Activated CD8-positive, alpha-beta T cell treated with anti-CD3 and anti-CD28 coated beads for 36 hours (primary cell): ENCODE data around the gene CD247. TPM values are rescaled to one million over a fixed set of nuclear protein-coding genes. Genes with fewer than 3 reads are reported as not detected.
A peak's percentile ranks its signal among the peaks of the same experiment; 100 is the strongest.

Experiments used
- ATAC-seq: fragments of 200-7000 bp; cut with Tn5 transposase; one replicate; pipeline ENCODE4 v1.10.0; 2021; ENCODE audit warnings: mild to moderate bottlenecking, moderate library complexity
- CTCF ChIA-PET: fragments of 350-600 bp; sonication (Branson Sonifier 250); formaldehyde crosslinking; loops from one replicate; lab custom pipeline; 2021; ENCODE audit warnings: antibody characterized with exemption; lab: Charles Lee
- POLR2A ChIA-PET: fragments of 350-600 bp; sonication (Branson Sonifier 250); formaldehyde crosslinking; loops from one replicate; lab custom pipeline; 2021; ENCODE audit warnings: antibody characterized with exemption; lab: Charles Lee
- DNase-seq: peaks from one replicate; pipeline ENCODE4 v3.0.0-alpha.2; 2020
- H3K27ac Mint-ChIP-seq: one replicate; pipeline ENCODE4 v1.8.0; 2021; ENCODE audit warnings: mild to moderate bottlenecking, mixed read lengths
- H3K27me3 Mint-ChIP-seq: one replicate; pipeline ENCODE4 v1.8.0; 2021; ENCODE audit warnings: mixed read lengths
- H3K36me3 Mint-ChIP-seq: one replicate; pipeline ENCODE4 v1.8.0; 2021; ENCODE audit warnings: low read depth, mixed read lengths
- H3K4me1 Mint-ChIP-seq: one replicate; pipeline ENCODE4 v1.8.0; 2021; ENCODE audit warnings: low read depth, mixed read lengths
- H3K4me3 Mint-ChIP-seq: one replicate; pipeline ENCODE4 v1.8.0; 2021; ENCODE audit warnings: mild to moderate bottlenecking, moderate library complexity, mixed read lengths
- H3K9me3 Mint-ChIP-seq: one replicate; pipeline ENCODE4 v1.8.0; 2021; ENCODE audit warnings: mixed read lengths
- intact Hi-C: fragments of 100-400 bp; cut with micrococcal nuclease; formaldehyde crosslinking; loops from one replicate; pipeline ENCODE4 v1.10.0; 2022
- total RNA-seq, 2 experiments: library from RNA; stranded (reverse); gene quantifications; one replicate each; pipeline ENCODE4 v1.2.3, GENCODE V29; 2021
- TF ChIP-seq, protein P1 (sequence below): fragments of 200-600 bp; IDR thresholded peaks from one replicate; pipeline ENCODE4 v1.8.0; 2022; ENCODE audit warnings: antibody characterized with exemption, mild to moderate bottlenecking

The CD247 gene
- total RNA-seq, 2 experiments from 2014 or later = 224 to 229 TPM

- ChIA-PET POLR2A (interaction anchor here (0.8 to 7.6 kb wide), 14 partner anchors 8 to 77 kb away, joined by 3 to 148 read pairs (median 14); no protein-coding TSS in a partner anchor), CTCF (interaction anchor here (0.9 to 8.4 kb wide), 10 partner anchors 9 to 106 kb away, joined by 3 to 70 read pairs (median 24); no protein-coding TSS in a partner anchor)
- Mint-ChIP-seq H3K27ac (peak overlapping the region; percentile 100), H3K4me3 (peak overlapping the region; percentile 100), H3K36me3 (peaks cover 71% of the 10 kb centered on the region), H3K27me3 (no peaks in the 10 kb centered on the region), H3K4me1 (peaks cover 41% of the 10 kb centered on the region), H3K9me3 (no peaks in the 10 kb centered on the region)
- ATAC-seq (no peak), DNase-seq (no peak)
- intact Hi-C loops = loop anchor here (5.0 to 10.0 kb wide), 3 partner anchors 33 to 291 kb away; partner anchors contain the start of gene POU2F1
- TF ChIP-seq, protein P1, sequence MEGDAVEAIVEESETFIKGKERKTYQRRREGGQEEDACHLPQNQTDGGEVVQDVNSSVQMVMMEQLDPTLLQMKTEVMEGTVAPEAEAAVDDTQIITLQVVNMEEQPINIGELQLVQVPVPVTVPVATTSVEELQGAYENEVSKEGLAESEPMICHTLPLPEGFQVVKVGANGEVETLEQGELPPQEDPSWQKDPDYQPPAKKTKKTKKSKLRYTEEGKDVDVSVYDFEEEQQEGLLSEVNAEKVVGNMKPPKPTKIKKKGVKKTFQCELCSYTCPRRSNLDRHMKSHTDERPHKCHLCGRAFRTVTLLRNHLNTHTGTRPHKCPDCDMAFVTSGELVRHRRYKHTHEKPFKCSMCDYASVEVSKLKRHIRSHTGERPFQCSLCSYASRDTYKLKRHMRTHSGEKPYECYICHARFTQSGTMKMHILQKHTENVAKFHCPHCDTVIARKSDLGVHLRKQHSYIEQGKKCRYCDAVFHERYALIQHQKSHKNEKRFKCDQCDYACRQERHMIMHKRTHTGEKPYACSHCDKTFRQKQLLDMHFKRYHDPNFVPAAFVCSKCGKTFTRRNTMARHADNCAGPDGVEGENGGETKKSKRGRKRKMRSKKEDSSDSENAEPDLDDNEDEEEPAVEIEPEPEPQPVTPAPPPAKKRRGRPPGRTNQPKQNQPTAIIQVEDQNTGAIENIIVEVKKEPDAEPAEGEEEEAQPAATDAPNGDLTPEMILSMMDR = no peak
These were observed 2.9 kb downstream of the CD247 start for GRCh38 chr1:167515461-167515860.

- Mint-ChIP-seq H3K27me3 (no peaks in the 10 kb centered on the region), H3K36me3 (peaks cover 83% of the 10 kb centered on the region), H3K9me3 (no peaks in the 10 kb centered on the region), H3K4me3 (peak overlapping the region; percentile 100), H3K27ac (peak overlapping the region; percentile 100), H3K4me1 (peaks cover 47% of the 10 kb centered on the region)
- intact Hi-C loops = loop anchor here (10.0 kb wide), 1 partner anchor 289 kb away; the partner anchor contains the start of gene POU2F1
- TF ChIP-seq, protein P1 = no peak
- ChIA-PET POLR2A (interaction anchor here (0.7 to 7.6 kb wide), 13 partner anchors 7 to 67 kb away, joined by 3 to 148 read pairs (median 13); no protein-coding TSS in a partner anchor), CTCF (interaction anchor here (0.9 to 8.4 kb wide), 8 partner anchors 8 to 73 kb away, joined by 4 to 70 read pairs (median 24); no protein-coding TSS in a partner anchor)
- no peak for DNase-seq
- ATAC-seq = no peak
These were observed 4.0 kb downstream of the CD247 start for GRCh38 chr1:167514288-167514687.

DNA sequence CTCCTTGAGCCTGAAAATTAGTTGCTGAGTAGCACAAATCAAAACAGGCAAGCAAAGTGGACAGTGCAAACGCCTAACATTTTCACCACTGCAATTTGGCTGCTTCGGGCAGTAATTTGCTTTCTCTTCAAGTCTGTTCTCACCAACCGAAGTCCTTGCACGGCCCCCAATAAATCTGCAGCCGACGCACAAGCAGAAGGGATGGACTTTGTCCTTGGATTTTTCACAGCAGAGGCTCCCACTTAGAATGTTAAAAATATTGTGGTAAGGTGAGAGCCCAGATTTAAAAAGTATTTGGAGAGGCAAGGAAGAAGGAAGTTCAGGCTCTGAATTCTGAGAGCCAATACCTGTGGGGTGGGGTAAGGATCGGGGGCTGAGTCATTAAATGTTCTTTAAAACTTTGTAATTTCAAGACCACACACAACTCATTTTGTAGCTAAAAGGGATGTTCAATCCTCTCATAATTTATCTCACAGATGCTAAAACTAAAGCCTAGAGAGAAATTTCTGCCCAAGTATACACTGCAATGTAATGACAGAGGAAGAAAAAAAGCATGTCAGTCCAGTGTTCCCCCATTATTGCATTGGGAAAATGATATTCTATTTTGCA, 6.2 kb downstream of the CD247 start:
- TF ChIP-seq, protein P1 = no peak
- ChIA-PET POLR2A (interaction anchor here (1.6 to 4.5 kb wide), 2 partner anchors 11 to 30 kb away, joined by 4 to 33 read pairs; no protein-coding TSS in a partner anchor), CTCF (interaction anchor here (1.4 kb wide), 1 partner anchor 32 kb away, joined by 4 read pairs; no protein-coding TSS in a partner anchor)
- Mint-ChIP-seq H3K27ac (peak overlapping the region; percentile 79), H3K27me3 (no peaks in the 10 kb centered on the region), H3K4me3 (peak overlapping the region; percentile 74), H3K36me3 (peaks cover 90% of the 10 kb centered on the region), H3K4me1 (peaks cover 63% of the 10 kb centered on the region), H3K9me3 (no peaks in the 10 kb centered on the region)
- intact Hi-C loops = loop anchor here (10.0 kb wide), 1 partner anchor 287 kb away; the partner anchor contains the start of gene POU2F1
- ATAC-seq = peak; percentile 9
- DNase-seq = peak; percentile 31

- POLR2A ChIA-PET = interaction anchor here (0.7 to 4.5 kb wide), 4 partner anchors 10 to 64 kb away, joined by 3 to 33 read pairs (median 6); no protein-coding TSS in a partner anchor
- intact Hi-C loops = loop anchor here (10.0 kb wide), 1 partner anchor 287 kb away; the partner anchor contains the start of gene POU2F1
These were observed 6.8 kb downstream of the CD247 start for GRCh38 chr1:167511374-167511986.

More at GRCh38 chr1:167511374-167511986, 6.8 kb downstream of the CD247 start:
- Mint-ChIP-seq H3K4me1 (peaks cover 68% of the 10 kb centered on the region), H3K27me3 (no peaks in the 10 kb centered on the region), H3K4me3 (peak overlapping the region; percentile 74), H3K27ac (peak overlapping the region; percentile 79), H3K9me3 (no peaks in the 10 kb centered on the region), H3K36me3 (peaks cover 89% of the 10 kb centered on the region)
- DNase-seq (no peak), ATAC-seq (no peak)
- TF ChIP-seq, protein P1 = no peak
- CTCF ChIA-PET = no interaction called here
